Activated gamma-delta T cell treated with Interleukin-2 at 50 U/mL for 16 hours (primary cell): ENCODE results near the gene BID.

Experiments used
- DNase-seq: peaks from one replicate; pipeline ENCODE4 v3.0.0-alpha.2; 2020

Gene BID

DNA sequence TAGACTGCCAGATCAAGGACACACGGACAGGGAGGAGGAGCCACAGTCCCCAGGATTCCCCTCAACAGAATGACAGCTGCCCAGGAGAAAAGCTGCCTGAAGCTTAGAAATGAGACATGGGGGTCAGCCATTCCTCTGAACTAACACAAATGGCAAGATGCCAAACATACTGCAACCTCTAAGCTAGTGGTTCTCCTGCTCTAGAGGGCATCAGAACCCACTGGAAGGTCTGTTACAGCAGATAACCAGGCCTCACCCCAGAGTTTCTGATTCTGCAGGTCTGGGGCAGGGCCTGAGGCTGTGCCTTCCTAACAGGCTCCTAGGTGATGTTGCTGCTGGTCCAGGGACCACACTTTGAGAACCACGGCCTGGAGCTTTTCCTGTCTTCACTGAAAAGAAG is 28.6 kb upstream of the BID start:
- DNase-seq = no peak

DNA sequence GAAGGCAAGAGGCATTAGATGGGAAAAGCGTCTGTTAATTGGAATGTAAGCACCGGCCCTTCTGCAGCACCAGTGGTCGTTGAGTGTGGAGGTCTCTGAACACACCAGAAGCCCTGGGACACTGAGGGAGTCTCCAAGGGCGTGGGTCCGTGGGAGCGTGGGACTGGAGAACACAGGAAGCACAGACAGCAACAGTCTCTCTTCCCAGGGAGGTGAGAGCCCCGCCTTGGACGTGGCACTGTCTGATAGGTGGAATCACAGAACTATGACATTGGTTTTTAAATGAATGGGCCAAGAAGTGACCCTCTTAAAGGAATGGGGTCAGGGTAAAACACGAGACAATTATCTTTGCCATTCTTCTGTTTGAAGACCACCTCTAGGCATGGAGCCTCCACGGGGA is 28.1 kb upstream of the BID start:
- DNase-seq = no peak

DNA sequence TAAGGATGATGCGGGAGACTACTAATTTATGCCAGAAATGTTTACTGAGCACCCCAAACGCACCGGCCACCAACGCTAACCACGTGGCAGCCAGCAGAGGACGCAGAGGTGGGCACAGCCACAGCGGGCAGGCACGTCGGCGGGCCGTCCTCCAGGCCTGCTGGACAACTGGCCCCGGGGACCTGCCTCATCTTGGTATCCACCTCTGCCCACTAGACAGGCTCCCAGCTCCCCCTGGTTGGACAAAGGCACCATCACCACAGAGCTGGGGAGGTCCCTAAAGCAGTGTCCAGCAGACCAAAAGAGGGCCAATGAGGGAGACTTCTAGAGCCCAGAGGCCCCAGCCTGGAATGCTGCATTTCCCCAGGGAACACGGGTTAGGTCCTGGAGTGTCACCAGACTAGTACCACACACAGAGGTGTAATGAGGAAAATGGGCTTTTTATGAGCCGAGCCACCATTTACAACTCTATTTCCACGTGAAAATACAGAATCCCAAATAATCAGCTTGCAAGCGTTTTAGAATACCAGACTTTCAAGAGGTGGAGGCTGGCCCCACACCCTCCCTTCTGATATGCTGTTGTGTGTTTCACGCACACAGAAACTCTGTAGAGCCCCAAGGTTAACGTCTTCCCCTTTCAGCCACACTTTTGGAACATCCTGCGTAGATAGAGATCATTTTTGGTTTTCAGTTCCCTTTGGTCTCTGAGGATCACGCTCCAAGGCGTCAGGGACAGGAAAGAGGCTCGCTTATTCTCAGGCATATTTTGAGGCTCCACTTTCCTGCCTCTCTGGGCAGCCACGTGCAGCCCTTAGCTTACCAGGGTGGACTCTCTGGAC is 23.7 kb upstream of the BID start:
- no peak for DNase-seq

DNA sequence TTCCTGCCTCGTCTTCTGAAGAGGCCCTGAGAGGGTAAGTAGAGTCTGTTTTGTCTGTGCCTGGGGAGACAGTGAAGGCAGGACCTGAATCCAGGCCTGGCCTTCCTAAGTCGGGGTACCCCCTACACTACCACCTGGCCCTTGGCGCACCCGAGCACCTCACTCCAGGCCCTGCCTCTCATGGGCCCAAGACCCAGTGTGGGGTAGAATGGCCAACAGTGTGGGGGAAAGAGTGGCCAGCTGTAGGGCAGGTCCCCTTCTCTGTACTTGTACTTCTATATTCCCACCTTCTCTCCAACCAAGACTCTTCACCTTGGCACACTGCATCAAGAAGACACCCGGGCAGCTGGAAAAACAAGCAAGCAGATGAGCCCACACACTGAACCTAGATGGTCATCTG is 22.4 kb upstream of the BID start:
- no peak for DNase-seq

DNA sequence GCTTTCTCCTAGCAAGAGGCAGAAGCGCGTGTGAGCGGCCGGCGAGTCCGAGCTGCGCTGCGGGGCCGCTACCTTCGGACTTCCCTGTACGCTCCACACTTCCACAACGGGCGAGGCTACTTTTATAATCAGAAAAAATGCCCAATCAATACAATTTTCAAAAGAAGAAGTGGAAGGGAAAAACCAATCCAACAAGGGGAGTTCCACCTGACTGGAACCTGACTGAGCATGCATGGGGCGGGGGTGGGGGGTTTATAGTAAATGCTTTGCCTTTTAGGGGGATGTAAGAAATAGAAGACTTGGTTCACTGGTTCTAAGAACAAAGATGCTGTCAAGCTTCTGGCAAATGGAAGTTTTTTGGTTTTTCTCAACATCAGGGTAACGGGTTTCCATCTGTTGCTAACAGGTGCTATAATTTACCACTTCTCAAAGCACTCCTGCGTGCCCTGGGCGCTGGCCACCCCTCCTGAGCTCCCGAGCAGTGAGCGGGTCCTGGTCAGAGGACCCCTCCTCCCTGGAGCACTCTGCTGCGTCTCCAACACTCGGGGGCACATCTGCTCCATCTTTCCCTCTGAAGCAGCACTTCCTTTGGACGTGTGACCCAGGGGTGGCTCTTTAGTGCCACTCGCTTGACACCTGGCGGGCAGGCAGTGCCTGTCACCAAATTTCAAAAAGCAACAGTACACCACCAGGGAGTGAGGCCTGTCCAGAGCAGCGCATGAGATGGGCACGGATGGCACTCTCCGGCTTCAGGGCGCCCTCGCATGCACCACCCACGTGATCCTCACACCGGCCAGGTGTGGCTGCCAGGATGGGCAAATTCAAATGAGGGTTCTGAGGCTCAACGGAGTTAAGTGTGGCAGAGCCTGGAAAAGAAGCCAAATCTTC is 21.6 kb upstream of the BID start:
- DNase-seq = no peak

DNA sequence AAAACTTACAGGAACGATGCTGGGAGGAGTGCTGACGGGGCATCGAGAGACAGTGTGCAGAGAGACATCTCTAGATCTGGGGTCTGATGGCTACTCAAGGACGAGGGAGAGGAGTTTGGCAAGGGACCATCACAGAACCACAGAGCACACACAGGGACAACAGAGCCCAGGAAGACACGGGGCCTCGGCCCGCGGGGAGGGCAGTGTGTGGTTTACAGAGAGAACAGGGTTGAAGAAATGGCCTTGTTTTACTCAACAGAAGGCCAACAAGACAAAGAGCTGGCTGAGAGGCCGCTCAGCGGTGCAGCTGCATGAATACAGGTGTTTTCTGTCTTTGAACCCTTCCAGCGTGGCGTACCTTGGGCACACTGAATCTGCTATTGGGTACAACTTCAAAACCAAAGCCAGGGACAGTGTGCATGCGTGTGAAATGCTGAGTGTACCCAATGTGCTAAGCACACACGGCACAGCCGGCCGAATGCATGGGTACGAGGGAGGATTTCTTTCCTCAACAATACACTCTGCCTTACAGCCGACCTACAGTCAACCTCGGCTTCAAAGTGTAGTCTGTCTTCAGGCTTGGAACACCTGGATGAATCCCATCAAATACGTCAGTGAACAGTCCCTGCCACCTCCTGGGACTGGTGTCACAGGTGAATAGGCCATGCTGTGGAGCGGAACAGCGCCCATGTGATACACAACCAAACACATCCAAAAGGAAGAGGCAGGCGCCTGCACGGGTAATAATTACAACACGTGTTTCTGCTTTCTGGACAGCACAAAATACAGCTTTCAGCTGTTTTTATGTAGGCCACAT is 20.7 kb upstream of the BID start:
- no peak for DNase-seq

DNA sequence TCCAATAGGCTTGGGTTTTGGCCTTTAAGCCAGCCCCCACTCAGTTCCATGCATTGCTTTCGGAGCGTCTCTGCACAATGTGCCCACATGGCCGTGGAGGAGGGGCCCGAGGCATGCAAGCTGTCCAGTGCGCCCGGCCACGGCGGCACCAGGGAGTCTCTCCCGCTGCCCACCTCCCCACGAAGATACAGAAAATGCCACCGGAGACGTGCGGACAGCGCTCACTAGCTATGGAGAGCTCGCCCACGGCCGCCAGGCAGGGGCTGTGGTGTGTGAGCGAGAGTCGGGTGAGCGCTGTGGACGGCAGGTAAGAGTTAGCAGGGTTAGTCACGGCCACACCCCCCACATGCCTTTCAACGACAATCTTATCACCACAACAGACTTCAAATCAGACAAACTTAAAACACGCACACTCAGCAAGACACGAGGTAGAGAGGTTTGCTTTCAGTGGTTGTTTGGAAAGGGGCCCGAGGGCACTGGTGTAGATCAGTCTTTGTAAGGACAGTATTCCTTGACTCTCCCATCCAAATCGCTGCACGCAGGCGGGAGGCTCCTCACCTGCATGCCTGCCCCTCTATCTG is 18.7 kb upstream of the BID start:
- DNase-seq = no peak

DNA sequence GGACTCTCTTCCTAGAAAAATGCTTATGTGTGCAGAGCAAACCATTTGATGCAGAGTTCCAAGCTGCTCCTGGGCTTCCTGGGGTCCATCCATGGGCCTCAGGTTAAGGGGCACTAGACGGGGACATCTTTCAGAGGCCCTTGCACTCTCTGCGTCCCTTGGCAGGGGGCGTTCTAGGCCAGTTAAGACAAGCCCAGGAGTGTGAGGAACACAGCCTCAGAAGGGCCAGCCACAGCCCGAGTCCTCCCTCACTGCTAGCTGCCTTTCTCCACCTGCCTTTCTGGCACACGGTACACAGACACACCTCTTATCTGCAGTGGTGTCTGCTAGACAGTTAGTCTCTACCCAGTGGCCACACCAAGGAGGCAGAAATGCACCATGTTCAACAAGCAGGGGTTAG is 18.0 kb upstream of the BID start:
- no peak for DNase-seq

DNA sequence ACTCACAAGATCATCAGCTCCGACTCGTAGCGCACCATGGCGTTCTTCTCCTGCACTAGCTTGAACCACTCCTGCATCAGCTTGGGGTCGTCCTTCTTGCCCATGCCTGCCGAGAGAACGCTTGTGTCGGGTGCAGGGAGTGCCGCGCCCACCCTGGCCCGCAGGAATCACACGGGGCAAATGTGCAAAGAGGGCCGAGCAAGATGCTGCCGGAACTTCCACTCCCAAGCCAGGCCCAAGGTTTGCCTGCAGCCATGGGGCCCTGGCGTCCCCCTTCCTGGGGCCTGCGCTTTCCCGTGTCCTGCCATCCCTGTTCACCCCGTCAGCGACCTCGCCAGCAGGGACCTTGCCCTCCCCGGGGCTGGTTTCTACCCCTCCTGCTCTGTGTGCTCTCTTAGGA is 16.9 kb upstream of the BID start:
- no peak for DNase-seq

DNA sequence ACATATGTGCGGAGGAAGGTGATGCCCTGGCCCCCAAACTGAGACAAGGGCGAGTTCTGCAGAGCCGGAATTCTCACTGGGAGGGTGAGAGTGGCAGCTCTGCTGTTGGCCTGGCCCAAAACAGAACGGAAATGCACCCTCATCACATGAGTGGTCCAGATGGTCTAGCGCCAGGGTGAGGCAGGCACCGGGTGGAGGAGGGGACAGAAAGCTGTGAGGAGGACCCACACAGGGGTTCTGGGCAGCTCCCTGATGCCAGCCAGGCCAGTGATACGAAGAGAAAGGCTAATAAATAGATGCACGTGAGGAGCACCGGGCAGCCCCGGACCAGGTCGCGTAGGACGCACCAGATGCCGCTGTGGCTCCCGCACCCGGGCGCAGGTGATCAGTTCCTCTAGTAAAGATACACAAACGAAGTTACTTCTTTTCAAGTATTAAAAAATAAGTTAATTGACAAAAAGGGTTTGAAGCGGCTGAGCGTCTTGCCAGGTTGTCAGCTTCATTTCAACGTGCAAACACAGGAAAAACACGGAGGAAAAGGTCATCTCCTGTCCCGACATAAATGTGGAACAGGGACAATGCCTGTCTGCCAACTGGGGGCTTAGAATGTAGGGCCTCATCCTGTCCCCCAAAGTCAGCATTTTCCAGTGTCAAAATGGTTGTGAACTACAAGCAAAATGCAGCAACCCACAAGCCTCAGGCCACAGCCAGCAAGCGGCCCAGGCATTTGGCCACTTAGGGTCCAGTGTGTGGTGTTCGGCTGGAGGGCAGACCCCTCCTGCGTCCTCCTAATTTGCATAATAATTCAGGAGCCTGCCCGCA is 15.3 kb upstream of the BID start:
- no peak for DNase-seq

DNA sequence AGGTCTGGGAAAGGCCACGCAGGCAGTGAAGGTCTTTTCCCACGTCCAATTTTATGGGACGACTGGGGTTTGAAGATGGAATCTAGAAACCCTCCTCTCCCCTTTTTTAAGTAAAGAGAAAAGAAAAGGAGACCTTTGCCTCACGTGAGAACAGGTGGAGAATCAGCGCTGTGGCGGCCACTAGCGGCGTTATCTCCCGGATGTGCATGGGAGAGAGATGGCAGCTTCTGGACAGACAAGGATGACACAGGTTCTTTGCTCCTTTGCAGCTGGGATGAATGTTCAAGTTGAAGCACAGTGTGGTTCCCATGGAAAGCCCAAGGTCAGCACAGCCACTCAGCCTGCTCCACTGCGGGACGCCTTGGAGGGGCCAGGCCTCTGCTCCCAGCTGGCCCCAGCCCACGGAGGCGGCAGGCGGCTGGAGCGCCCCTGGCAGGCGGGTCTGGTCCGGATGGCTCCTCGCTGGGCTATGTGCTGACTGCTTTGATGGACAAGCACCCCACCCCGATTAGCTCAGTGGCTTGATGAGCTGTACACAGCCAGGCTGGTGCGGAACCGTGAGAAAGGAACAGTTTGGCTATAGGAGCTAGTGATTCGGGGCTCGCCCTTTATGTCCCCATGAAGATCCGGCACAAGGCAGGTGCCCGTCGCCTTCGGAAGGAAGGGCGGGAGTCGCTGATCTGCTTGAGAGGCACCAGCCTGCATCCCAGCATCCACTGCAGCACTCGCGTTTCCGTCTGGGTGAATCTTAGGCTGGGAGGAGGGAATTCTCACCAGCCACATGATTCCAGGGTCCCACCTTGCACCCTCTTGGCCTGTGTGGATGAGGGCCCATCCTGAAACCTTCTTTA is 14.5 kb upstream of the BID start:
- DNase-seq = no peak

DNA sequence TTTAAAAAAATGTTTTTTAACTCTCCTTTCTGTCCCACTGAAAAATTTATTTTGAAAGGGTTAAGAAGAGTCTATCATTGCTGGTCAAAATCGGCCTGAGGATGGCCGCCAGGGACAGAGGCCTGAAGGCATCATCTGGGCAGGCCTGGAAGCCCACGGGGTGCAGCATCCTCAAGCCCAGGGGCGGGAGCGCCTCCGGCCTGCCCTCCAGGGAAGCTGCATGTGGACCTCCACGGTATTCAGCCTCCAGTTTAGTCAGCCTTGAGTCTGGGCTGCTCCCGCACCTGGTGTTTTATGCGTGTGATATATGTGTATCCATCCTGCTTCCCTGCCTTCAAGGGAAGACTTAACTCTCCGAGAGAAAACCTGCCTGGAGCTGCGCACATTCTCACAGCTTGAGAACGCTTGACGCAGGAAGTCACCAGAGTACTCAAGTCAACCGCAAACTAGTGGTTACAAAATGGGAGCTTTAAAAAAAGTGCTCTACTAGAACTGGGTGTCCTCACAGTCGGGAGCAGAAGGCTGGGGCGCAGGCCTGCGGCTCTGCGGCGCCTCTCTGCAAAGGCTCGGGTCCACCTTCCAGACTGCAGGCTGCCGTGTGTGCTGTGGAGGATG is 13.6 kb upstream of the BID start:
- no peak for DNase-seq

DNA sequence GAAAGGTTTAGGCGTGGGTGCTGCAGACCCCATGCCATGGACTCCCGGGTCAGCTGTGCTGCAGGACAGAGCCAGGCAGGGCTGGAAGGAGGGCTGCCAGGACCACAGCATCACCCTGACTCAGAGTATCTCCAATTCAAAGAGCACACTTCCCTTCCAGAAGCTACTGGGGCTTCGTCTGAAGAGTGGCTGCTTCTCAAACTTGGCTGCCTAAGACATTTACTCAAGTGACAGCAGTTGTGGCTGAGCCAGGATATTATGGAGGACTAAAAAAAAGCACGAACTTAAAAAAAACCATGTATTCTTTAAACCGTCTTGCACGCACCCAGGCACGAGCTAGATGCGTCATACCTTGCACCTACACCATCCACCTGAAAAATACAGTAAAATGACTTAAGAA is 13.0 kb upstream of the BID start:
- no peak for DNase-seq

DNA sequence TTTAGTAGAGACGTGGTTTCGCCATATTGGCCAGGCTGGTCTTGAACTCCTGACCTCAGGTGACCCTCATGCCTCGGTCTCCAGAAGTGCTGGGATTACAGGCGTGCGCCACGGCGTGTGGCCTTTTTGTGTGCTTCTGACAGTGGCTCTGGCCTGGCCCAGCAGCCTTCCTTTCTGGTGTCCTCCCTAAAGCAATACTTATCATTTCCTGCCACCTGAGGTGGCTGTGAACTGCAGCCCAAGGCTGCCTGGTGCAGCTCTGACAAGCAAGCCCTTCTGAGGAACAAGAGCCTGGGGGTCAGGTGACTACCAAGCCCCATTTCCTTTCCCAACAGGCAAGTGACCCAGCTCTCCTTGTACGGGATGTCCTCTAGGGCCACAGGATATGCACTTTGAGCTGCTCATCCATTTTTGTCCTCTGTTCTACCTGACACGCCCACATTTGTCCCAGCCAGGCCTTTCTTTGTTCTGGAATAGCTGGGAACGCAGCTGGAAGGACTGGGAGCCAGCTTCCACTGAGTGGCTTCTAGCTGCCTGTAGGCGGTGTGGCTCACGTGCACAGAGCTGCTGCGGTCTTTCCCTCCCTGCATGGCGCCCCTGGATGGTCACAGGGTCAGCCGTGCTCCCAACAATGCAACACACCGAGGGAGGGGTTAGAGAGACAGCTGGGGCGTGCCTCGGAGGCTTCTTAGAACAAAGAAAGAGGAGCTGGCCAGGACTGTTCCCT is 12.3 kb upstream of the BID start:
- DNase-seq = no peak

DNA sequence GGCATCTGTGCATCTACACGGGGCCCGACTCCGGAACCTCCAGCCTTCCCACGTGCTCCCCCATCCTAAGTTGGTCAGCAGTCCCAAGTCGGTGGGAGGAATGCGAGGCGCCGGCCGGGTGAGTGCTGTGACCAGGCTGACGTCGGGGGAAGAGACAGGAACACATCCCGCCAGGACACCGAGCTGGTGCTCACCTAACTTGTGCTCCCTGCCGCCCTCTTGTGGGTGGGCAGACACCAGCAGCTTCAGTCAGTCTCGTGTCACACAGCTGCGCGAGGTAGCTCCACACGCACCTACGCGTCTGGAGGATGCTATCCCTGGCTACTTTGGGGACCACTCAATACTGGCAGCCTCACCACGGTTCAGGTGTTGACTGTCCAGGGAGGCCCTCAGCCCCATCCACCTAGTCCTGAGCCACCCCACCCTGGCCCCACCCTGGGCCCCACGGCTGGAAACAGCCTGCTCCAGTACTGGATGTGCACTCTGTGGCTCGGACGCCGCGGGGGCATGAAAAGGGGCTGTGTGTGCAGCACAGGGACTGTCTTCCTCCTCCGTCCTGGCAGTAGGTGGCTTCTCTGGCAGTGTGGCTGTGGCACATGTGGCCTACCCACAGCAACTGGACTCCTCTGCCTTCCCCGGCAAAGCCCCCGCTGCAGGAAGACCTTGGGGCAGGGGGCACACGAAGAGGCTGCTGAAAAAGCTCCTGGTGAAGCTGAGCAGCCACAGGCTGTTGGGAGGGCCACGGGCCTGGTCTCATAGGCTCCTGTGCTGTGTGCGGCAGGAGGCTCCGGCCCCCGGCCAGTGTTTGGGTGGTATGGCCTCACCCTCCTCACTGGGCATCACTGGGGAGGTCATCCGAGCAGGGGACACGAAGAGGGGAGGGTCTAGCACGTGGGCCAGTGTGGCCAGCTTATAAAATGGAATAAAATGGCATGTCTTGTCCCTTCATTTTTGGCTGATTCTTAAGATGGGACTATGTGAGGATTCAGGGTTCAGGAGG is 11.2 kb upstream of the BID start:
- peak; percentile 65 for DNase-seq

DNA sequence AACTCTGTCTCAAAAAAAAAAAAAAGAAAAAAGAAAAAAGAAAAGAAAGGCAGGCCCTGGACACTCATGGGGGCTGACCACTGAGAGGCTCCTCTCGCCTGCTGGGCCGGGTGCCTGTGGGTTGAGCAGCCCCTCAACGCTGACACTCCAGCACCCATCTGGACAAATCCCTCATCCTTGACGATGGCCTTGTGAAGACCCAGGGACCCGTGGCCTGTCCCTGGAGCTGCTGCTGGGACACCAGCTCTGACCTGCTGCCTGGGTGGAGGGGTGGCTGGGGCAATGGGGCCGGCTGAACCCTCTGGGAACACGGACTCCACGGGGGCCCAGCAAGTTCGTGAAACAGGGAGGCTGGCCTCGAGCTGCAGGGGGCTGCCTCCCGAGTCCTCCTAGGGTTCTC is 10.5 kb upstream of the BID start:
- no peak for DNase-seq

DNA sequence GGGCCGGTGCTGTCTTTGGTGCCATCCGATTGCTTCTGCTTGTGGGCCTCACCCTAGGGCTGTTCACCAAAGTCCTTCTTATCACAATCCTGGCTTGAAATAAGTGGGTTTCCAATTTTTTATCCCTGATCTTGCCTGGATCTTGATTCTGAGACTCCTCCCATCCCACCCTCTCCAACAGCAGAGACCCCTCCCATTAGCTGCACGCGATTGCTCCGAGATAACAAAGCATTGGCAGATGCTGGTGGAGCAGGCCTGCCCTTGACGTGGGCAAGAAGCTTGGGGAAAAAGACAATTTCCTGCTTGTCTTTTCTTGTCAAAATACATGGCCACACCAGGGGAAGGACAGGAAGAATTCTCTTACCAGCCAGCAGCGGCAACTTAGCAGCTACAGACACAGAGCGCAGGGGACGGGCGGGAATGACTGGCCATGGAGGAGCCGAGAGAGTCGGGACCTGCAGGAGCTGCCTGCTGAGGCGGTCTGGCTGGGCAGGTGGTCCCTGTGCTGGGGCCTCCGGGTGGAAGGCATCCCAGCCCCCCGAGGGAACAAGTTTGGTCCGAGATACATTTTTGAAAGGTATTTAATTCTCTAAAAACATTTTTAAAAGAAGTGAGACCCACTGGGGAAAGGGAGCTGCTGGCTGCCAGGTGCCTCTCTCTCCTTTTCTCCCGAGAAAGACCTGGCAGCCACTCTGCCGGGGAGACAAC is 9.7 kb upstream of the BID start:
- DNase-seq = no peak

DNA sequence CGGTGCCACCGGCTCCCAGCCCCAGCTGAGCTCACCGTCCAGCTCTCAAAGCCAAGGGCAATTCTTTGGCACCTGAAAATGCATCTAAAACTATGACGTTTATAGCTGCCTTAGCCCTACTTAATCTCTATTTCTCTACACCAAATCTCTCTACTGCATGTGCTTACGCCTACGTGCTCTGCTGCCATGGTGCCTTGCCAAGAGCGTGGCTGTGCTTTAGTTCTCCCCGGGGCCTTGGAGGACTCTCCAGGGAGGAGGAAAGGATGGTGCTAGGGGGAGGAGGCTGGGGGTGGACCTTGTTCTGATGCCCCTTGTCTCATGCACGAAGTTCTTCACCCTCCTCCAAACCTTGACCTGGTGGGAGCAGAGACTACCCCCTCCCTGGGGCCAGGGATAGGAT is 9.0 kb upstream of the BID start:
- DNase-seq = no peak
